ENCODE data around the gene SLC27A4.

- TF ChIP-seq POLR2A (IDR thresholded peaks at IDR 0.05) (no peak), CTCF (IDR thresholded peaks at IDR 0.05) (no peak), POLR2AphosphoS5 (IDR thresholded peaks at IDR 0.05) (no peak)
Measured at GRCh38 chr9:128296340-128297220, 43.7 kb upstream of the SLC27A4 start.
